ENCODE results near the gene DLGAP1.
"Not testable (repeated sequence)": the region's sequence is repeated elsewhere in the genome, so short reads cannot be mapped to it uniquely, and the experiment has no call there.

DNA sequence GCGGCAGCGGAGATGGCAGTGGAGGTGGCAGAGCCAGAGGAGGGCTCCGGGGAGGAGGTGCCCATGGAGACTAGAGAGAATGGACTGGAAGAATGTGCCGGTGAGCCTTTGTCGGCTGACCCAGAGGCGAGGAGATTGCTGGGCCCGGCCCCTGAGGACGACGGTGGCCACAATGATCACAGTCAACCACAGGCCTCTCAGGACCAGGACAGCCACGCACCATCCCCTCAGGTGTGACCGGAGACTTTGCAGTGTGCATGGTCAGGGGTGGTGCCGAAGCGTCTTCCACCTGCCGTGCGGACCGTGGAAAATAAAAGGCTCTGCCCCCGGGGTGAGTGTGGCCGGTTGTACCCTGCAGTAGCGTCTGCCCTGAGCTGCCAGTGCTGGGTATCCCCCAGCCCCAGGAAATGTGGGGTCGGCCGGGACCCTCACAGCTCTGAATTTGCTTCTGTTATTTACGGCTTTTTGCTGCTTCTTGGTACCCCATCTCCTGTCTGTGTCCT, 874.5 kb downstream of the DLGAP1 start:
- TF ChIP-seq CTCF (IDR thresholded peaks at IDR 0.05); ZFX (IDR thresholded peaks at IDR 0.05; ENCODE audit: borderline replicate concordance): not testable (repeated sequence)
